ENCODE data around the gene PCDH19. TPM values are rescaled to one million over a fixed set of nuclear protein-coding genes. Genes with fewer than 3 reads are reported as not detected.

Gene PCDH19
- total RNA-seq, 1 donor from 2014 or later: 11.0 TPM

GRCh38 chrX:100315566-100315965 lies 94.5 kb downstream of the PCDH19 start:
- Histone ChIP-seq H3K27me3 (no peaks in the 10 kb centered on the region), H3K4me3 (no peak overlapping the region), H3K9me3 (no peaks in the 10 kb centered on the region), H3K27ac (no peak overlapping the region), H3K4me1 (no peaks in the 10 kb centered on the region), H3K36me3 (no peaks in the 10 kb centered on the region)
- intact Hi-C loops (cut with DNase I): no loop called here
- TF ChIP-seq CTCF (IDR thresholded peaks at IDR 0.05): no peak
- DNase-seq (ENCODE audit: low spot score in 2 of 2): no peak

DNA sequence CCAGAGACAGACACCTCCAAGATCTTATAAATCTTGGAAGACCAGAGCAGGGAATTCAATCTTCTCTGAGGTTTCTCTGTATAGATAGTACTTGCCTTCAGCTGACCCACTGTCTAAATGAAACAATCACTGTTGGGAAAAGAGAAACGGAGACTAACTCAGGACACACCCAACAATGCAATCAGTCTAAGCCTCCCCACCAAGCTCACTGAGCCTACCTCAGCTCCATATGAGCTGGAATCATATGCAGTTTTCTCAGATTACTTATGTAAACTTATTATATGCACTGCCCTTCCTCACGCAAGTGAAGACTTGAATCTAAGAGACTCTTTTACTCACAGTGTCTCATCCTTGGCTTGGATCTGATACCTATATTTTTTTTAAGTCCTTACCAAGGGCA lies 110.5 kb downstream of the PCDH19 start:
- no peaks in the 10 kb centered on the region for H3K27me3 ChIP-seq
- intact Hi-C loops (cut with DNase I): no loop called here
- no peak for TF ChIP-seq CTCF (IDR thresholded peaks at IDR 0.05)
- H3K27ac ChIP-seq: no peak overlapping the region
- H3K4me3 ChIP-seq: no peak overlapping the region
- DNase-seq (ENCODE audit: low spot score in 2 of 2): no peak
- H3K4me1 ChIP-seq: no peaks in the 10 kb centered on the region
- H3K36me3 ChIP-seq: no peaks in the 10 kb centered on the region
- no peaks in the 10 kb centered on the region for H3K9me3 ChIP-seq

- Histone ChIP-seq H3K27ac (no peak overlapping the region), H3K4me3 (no peak overlapping the region), H3K27me3 (no peaks in the 10 kb centered on the region), H3K9me3 (no peaks in the 10 kb centered on the region), H3K36me3 (no peaks in the 10 kb centered on the region), H3K4me1 (no peaks in the 10 kb centered on the region)
- TF ChIP-seq CTCF (IDR thresholded peaks at IDR 0.05): no peak
- intact Hi-C loops (cut with DNase I): no loop called here
- DNase-seq (ENCODE audit: low spot score in 2 of 2): no peak
These were observed 112.3 kb downstream of the PCDH19 start for GRCh38 chrX:100297728-100298127.

GRCh38 chrX:100296183-100296753 lies 113.8 kb downstream of the PCDH19 start:
- H3K36me3 ChIP-seq: no peaks in the 10 kb centered on the region
- no peaks in the 10 kb centered on the region for H3K27me3 ChIP-seq
- DNase-seq (ENCODE audit: low spot score in 2 of 2): no peak
- intact Hi-C loops (cut with DNase I): no loop called here
- H3K4me3 ChIP-seq: no peak overlapping the region
- no peaks in the 10 kb centered on the region for H3K4me1 ChIP-seq
- TF ChIP-seq CTCF (IDR thresholded peaks at IDR 0.05): no peak
- H3K9me3 ChIP-seq: no peaks in the 10 kb centered on the region
- H3K27ac ChIP-seq: no peak overlapping the region

DNA sequence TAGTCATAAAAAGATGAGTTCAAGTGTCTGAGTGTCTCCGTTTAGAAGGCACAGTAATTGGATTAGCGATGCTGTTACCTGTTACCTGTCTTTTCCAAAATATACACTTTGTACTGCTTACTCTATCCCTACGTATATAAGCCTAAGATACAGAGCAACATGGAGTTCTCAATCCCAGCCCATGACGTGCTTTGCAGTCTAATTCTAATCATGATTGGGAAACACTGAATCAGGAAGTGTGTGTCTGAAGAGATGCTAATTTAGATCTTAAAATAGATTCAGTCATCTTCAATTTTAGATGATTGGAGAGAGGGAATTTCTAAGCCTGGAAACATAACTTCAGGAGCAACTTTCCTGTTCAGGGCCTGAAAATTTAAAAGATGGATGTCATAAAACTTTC lies 115.1 kb downstream of the PCDH19 start:
- DNase-seq (ENCODE audit: low spot score in 2 of 2): no peak
- Histone ChIP-seq H3K4me3 (no peak overlapping the region), H3K36me3 (no peaks in the 10 kb centered on the region), H3K9me3 (no peaks in the 10 kb centered on the region), H3K27me3 (no peaks in the 10 kb centered on the region), H3K27ac (no peak overlapping the region), H3K4me1 (no peaks in the 10 kb centered on the region)
- TF ChIP-seq CTCF (IDR thresholded peaks at IDR 0.05): no peak
- intact Hi-C loops (cut with DNase I): no loop called here

- Histone ChIP-seq H3K36me3 (no peaks in the 10 kb centered on the region), H3K27me3 (no peaks in the 10 kb centered on the region), H3K4me1 (no peaks in the 10 kb centered on the region), H3K27ac (no peak overlapping the region), H3K4me3 (no peak overlapping the region), H3K9me3 (no peaks in the 10 kb centered on the region)
- no peak for TF ChIP-seq CTCF (IDR thresholded peaks at IDR 0.05)
- no peak for DNase-seq (ENCODE audit: low spot score in 2 of 2)
- intact Hi-C loops (cut with DNase I): no loop called here
These were observed 121.0 kb downstream of the PCDH19 start for GRCh38 chrX:100289066-100289558.

Data from ascending aorta (tissue), 2 donors.